Measurements from ENCODE around the gene MUL1.

Gene MUL1

GRCh38 chr1:20508411-20508771, 440 bp upstream of the MUL1 start:
- H3K9me2 ChIP-seq (replicated peaks; ENCODE audit: insufficient read depth, low read length): no peaks in the 10 kb centered on the region
- peaks cover 10% of the 10 kb centered on the region for H3K4me1 ChIP-seq (ENCODE audit: low read length)
- H3K4me3 ChIP-seq (ENCODE audit: low read length): peak overlapping the region; percentile 82
- TF ChIP-seq CTCF (IDR thresholded peaks at IDR 0.05; ENCODE audit: low read length) (no peak), EZH2 (optimal IDR thresholded peaks at IDR 0.05; ENCODE audit: low read depth, low read length) (no peak), EZH2phosphoT487 (IDR thresholded peaks at IDR 0.05; ENCODE audit: low read length) (no peak)
- H3K79me2 ChIP-seq (ENCODE audit: low read length): peaks cover 37% of the 10 kb centered on the region
- H3K9me3 ChIP-seq (replicated peaks; ENCODE audit: insufficient read depth, low read length): no peaks in the 10 kb centered on the region
- peak overlapping the region; percentile 80; the same call in 1 of the 2 replicates for H3K9ac ChIP-seq (ENCODE audit: low read length)
- no peaks in the 10 kb centered on the region for H4K20me1 ChIP-seq (ENCODE audit: insufficient read depth, low read length)
- no peak overlapping the region for H3K27ac ChIP-seq (ENCODE audit: low read length)
- H2AFZ ChIP-seq (ENCODE audit: low read length): peak overlapping the region; percentile 80
- DNase-seq: no peak
- H3K27me3 ChIP-seq (replicated peaks; ENCODE audit: insufficient read depth, low read length): no peaks in the 10 kb centered on the region
- peak overlapping the region; percentile 54; the same call in 1 of the 2 replicates for H3K4me2 ChIP-seq (ENCODE audit: low read depth, low read length)
- no peaks in the 10 kb centered on the region for H3K36me3 ChIP-seq (replicated peaks; ENCODE audit: insufficient read depth, low read length)
- no peaks in the 10 kb centered on the region for H3F3A ChIP-seq (ENCODE audit: insufficient read depth, low read length)

GRCh38 chr1:20507248-20507563, 745 bp downstream of the MUL1 start:
- Histone ChIP-seq H2AFZ (ENCODE audit: low read length) (peak overlapping the region; percentile 80), H3K4me2 (ENCODE audit: low read depth, low read length) (peak overlapping the region; percentile 67), H3K4me3 (ENCODE audit: low read length) (peak overlapping the region; percentile 82), H3K4me1 (ENCODE audit: low read length) (peaks cover 8% of the 10 kb centered on the region), H3K27me3 (replicated peaks; ENCODE audit: insufficient read depth, low read length) (no peaks in the 10 kb centered on the region), H3K9me3 (replicated peaks; ENCODE audit: insufficient read depth, low read length) (no peaks in the 10 kb centered on the region), H3K36me3 (replicated peaks; ENCODE audit: insufficient read depth, low read length) (no peaks in the 10 kb centered on the region), H3K27ac (ENCODE audit: low read length) (peak overlapping the region; percentile 46; the same call in 1 of the 2 replicates), H3K9ac (ENCODE audit: low read length) (peak overlapping the region; percentile 80), H3K9me2 (replicated peaks; ENCODE audit: insufficient read depth, low read length) (no peaks in the 10 kb centered on the region), H3F3A (ENCODE audit: insufficient read depth, low read length) (no peaks in the 10 kb centered on the region), H4K20me1 (ENCODE audit: insufficient read depth, low read length) (no peaks in the 10 kb centered on the region), H3K79me2 (ENCODE audit: low read length) (peaks cover 37% of the 10 kb centered on the region)
- TF ChIP-seq EZH2phosphoT487 (IDR thresholded peaks at IDR 0.05; ENCODE audit: low read length) (no peak), EZH2 (optimal IDR thresholded peaks at IDR 0.05; ENCODE audit: low read depth, low read length) (no peak), CTCF (IDR thresholded peaks at IDR 0.05; ENCODE audit: low read length) (no peak)
- no peak for DNase-seq

- Histone ChIP-seq H3K9ac (ENCODE audit: low read length) (no peak overlapping the region), H3K9me2 (replicated peaks; ENCODE audit: insufficient read depth, low read length) (no peaks in the 10 kb centered on the region), H3K9me3 (replicated peaks; ENCODE audit: insufficient read depth, low read length) (no peaks in the 10 kb centered on the region), H3K4me1 (ENCODE audit: low read length) (no peaks in the 10 kb centered on the region; the same call in 1 of the 2 replicates), H3K4me3 (ENCODE audit: low read length) (no peak overlapping the region), H3K36me3 (replicated peaks; ENCODE audit: insufficient read depth, low read length) (no peaks in the 10 kb centered on the region), H2AFZ (ENCODE audit: low read length) (no peak overlapping the region), H3K27me3 (replicated peaks; ENCODE audit: insufficient read depth, low read length) (no peaks in the 10 kb centered on the region), H3K79me2 (ENCODE audit: low read length) (peaks cover 37% of the 10 kb centered on the region), H3F3A (ENCODE audit: insufficient read depth, low read length) (no peaks in the 10 kb centered on the region), H3K27ac (ENCODE audit: low read length) (no peak overlapping the region), H4K20me1 (ENCODE audit: insufficient read depth, low read length) (no peaks in the 10 kb centered on the region), H3K4me2 (ENCODE audit: low read depth, low read length) (no peak overlapping the region)
- DNase-seq: no peak
- TF ChIP-seq EZH2 (optimal IDR thresholded peaks at IDR 0.05; ENCODE audit: low read depth, low read length) (no peak), CTCF (IDR thresholded peaks at IDR 0.05; ENCODE audit: low read length) (no peak), EZH2phosphoT487 (IDR thresholded peaks at IDR 0.05; ENCODE audit: low read length) (no peak)
Observed at GRCh38 chr1:20505488-20505887, 2.5 kb downstream of the MUL1 start.
